NCI-H187 treated with DMSO at 0.1 percent for 48 hours (cell line): ENCODE data around the gene ANKS4B.
"Not testable (repeated sequence)": the region's sequence is repeated elsewhere in the genome, so short reads cannot be mapped to it uniquely, and the experiment has no call there.

Source experiments
- DNase-seq: peaks from one replicate; lab custom pipeline; 2025; lab: John Stamatoyannopoulos, UW

The ANKS4B gene

DNA sequence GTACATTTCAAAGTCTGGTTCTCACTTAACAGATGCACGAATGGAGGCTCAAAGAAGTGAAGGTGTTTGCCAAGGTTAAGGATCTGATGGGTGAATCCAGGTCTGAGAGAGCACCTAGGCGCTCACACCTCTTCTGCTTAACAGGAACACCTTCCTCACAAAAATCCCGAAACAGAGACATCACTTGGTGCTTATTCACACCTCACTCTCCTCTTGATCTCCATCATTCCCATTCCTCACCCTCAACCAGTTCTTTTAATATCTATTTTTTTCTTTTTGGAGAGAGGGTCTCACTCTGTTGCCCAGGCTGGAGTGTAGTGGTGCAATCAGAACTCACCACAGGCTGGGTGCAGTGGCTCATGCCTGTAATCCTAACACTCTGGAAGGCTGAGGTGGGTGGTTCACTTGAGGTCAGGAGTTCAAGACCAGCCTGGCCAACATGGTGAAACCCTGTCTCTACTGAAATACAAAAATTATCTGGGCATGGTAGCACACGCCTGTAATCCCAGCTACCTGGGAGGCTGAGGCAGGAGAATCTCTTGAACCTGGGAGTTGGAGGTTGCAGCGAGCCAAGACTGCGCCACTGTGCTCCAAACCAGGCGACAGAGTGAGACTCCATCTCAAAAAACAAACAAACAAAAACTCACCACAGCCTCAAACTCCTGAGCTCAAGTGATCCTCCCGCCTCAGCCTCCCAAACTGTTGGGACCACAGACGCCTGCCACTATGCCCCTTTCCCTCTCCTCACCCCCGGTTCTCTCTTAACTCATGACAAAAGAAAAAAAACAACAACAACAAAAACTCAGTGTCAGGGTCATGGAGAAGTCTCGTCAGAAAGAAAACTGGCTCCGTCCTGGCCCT lies 29.5 kb downstream of the ANKS4B start:
- no peak for DNase-seq

DNA sequence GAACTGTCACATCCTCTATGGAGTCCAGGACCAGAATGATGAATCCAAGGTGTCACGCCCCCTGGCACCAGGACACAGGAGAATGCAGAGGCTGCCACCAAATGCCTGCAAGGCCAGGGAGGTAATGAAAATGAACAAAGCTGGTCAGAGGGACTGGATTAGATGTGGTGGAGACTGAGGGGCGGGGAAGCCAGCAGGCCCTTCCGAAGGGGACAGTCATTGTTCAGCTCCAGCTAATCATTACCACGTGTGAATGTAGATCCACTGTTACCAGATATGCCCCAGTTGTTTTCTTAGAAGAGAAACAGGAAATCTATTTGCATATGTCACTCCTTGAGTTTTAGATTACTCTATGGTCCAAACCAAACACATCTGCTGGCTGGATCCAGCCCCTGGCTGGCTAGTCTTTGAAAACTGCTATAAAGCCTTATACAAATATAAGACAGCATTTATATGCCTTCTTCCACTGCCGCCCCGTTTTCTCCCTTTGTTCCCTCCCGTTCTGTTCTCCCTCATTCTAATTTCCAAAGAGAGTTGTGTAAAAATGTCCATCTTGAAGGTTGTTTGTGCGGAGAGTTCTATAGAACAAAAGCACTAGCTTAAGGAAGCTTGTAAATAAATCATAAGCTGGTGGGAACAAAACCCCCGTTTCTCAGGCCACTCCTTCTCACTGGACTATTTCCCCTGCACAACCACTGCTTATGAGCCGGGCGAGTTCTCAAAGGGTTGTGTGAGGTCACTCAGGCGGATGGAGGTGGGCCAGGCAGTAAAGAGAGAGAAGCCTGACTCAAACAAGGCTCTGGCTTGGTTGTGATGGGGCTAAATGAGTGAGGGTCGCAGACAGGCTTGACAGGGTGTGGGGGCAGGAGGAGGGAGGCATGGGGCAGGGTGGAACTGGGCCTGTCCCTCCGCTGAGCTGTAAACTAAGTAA lies 30.4 kb downstream of the ANKS4B start:
- no peak for DNase-seq

DNA sequence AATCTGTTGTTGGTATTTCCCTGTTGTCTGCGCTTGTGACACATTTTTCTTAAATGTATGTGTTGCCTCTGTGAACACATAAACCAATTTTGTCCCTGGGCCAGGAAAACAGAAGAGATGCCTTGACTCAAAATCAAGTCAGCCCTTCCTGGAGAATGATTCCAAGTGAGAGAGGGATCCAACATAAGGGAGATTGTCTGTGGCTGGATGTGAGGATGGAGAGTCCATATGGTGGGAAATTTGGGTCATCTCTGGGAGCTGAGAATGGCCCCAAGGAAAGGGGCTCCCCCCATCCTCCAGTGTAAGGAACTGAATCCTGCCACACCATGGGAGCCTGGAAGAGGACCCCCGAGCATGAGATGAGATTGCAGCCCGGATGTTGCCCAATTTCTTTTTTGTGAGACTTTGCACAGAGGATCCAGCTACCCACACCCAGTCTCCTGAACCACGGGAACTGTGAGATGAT lies 31.1 kb downstream of the ANKS4B start:
- no peak for DNase-seq

DNA sequence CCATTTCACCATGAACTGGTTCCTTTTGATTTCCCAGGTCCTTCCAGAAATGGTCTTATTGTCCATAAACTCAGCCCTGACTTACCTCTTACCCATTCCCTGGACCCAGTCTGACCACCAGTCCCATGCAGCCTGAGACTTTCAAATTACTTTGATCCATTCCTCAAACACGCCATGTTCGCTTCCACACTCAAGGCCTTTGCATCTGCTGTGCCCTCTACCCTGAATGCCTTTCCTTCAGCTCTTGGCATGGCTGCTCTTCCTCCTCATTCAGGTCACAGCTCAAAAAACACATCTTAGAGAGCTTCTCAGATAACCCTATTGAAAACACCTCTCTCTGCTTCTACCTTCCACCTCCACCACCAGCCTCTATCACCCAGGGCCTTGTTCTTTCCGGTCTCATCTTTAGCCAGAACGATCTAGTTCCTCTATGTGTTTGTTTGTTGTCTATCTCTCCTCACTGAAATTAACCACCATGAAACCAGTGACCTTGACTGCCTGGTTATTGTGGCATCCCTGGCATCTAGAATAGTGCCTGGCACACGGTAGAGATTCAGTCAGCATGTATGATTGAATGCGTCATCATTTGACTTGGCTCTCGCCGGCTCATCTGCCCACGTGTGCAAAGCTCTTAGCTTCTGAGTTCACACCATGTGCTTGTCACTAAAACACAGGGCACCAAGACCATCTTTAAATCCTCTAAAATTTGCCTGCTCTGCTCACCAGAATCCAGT lies 31.8 kb downstream of the ANKS4B start:
- no peak for DNase-seq

DNA sequence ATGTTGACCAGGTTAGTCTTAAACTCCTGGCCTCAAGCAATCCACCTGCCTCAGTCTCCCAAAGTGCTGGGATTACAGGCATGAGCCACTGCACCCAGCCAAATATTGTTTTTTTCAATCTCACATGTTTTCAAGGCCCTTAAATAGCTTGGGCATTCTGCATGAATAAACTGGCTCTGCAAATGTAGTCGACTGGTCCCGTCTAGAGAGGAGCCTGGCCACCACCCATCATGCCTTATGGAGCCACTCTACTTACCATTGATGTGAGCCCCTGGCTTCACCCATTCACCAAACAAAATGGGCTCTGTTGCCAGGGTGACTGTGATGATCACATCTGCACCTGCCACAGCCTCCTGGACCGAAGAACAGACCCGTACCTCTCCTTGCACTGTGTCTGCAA lies 33.8 kb downstream of the ANKS4B start:
- DNase-seq = no peak

DNA sequence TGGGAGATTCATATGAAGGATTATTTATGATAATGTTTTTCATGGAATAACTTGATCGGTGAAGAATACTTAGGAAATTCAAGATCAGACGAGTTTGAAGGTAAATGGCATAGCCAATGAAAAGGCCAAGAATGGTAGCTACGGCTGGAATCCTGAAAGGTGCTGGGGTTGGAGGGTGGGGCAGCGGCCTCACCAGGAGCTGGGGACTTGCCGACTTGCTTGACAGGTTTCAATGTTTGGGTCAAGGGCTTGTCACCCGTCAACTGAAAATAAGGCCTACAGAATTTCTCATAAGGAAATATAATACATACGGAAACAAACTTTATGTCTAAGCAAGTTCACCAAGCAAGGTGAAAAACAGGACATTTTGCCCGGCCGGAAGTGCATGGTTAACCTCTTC lies 34.7 kb downstream of the ANKS4B start:
- DNase-seq = no peak

DNA sequence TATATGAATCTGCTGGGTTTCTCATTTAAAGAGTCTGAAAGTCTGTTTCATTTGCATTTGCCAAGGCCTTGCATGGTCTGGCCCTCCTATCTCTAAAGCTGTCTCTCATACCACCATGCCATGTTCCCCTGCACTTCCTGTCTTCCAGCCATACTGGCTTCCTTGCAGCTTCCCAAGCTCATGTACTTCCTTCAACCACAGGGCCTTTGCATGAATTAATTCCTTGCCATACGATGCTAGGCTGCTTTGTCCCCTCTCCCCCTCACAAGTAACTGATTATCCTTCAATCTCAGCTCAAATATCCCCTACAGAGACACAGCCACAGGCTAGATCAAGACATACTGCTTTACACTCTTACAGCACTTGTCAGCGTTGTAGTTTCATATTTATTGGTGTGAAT lies 38.8 kb downstream of the ANKS4B start:
- no peak for DNase-seq

DNA sequence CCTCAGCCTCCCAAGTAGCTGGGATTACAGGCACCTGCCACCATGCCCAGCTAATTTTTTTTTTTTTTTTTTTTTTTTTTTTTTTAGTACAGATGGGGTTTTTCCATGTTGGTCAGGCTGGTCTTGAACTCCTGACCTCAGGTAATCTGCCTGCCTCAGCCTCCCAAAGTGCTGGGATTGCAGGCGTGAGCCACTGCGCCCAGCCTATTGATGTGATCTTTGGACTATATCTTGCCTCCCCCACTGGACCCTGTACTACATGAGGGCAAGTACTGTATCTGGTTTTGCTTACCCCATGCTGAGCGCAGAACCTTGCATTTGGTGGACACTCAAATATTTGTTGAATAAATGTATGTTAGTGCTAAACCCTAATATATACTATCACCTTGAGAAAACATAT lies 39.3 kb downstream of the ANKS4B start:
- not testable (repeated sequence) for DNase-seq

DNA sequence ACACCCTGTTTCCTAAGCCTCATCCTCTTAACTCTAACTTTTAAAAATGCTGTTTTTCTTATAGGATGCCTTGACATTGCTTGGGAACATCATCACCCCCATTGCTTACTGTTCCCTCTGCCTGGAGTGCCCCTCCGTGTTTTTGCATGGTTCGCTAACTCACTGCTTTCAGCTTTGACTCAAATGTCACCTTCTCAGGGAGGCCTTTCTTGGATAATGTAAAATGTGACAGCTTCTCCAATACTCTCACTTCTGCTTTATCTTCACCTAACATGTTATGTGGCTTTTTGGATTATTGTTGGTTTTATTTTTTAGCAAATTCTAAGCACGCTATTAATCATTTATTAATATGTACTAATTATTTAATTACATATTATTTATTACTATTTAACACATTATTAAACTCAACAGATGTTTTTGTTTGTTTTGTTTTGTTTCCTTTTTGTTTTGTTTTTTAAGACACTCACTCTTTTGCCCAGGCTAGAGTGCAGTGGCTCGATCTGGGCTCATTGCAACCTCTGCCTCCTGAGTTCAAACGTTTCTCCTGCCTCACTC lies 40.8 kb downstream of the ANKS4B start:
- no peak for DNase-seq

DNA sequence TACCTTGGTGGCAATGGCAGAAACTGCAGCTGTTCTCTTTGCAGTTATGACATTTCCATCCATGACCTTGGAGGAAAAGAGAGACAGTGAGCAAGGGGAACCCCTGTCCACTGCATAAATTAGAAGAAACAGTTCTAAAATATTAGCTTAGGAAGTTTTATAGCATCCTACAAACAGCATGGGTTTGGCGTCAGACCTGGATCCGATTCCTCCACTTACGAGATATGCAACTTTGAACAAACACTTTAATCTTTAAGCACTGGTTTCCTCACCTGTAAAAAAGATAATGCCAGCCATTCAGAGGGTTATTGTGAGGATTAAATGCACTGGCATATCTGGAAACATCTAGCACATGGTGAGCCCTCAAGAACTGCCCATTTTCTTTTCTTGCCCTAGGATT lies 42.0 kb downstream of the ANKS4B start:
- no peak for DNase-seq

DNA sequence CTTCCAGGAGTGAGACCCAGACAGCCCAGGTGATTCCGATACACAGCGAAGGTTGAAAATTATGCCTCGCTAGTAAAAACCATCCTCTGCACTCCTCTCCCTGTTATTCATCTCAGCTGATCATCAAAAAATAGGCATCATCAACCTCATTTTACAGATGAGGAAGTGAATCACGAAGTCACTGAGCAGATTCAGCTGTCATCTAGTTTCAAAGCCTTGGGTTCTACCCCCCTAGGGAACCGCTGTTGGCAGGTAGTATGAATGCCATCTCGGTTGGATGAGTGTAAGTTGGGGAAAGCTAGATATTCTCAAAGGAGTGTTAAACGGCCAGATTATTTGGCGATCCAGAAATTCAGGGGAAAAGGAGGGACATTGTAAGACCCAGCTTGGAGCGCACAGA lies 42.6 kb downstream of the ANKS4B start:
- DNase-seq = no peak

DNA sequence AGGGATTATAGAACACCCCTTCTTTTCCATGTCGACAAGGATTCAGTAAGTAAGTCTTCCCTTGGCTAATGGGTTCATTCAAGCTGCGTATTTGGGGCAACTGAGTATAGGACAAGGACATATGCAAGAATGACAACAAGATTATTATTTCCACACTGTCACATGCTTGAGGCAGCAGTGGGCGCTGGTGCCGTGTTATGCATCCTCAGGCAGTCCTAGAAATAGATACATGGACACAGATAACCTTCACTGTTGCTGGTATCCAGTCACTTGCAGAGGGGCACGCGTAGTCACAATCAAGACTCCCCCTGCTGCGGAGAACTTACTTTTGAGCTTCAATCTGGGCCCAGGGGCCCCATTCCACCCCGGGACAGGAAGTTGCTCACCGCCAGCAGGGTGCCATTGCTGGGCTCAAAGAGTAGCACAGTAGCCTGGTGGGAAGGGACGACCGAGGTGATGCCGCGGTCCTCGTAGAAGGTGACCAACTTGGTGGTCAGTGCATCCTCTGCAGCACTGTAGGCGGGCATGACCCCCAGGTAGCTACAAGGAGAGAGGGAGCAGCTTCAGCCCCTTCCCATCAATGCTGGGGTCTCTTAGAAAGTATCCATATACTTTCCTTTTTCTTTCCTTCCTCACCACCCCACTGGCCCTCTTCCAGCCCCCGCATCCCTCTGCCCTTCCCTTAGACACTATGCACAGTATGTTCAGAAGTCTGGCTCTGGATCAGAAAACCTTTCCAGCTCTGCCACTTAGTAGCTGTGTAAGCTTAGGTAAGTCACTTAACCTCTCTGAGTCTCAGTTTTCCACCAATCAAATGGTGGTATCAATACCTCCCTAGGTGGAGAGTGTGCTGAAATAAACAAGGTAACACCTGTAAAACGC lies 43.8 kb downstream of the ANKS4B start:
- DNase-seq = no peak

DNA sequence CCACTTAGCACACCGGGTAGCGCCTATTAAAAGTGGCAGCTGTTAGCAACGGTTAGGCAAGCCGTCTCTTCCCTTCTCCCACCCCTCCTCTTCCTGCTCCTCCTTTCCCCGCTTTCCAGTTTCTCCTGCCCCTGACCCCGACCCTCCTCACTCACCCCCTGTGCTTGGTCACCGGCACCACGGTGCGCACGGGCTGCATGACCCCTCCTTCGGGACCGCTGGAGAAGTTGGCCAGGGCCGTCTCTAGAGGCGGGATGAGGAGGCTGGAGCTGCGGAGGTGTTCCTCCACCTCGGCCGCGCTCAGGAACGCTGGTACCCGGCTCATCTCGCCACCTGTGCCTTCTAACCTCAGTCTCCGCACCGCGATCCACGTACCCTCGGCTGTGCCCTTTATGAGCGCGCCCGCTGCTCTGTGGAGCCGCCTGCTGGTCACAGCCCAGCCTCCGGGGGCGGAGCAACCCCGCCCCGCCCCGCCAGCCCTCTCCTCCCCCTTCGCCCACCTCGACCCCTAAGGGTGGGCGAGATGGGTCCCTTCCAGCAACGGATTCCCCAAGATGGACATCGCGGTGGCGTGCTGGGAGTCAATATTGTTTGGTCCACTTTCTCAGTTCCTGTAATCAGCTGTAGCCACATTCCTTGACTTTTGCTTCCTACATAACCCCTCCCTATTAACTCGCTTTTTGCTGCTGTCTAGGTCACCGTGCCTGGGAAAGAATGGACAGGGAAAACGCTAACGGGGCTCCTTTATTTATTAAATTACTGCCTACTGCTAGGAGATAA lies 44.6 kb downstream of the ANKS4B start, which contains the start of gene CRYM:
Gene CRYM (minus strand): TSS at position 364 of the 780 bp plus-strand sequence. CDS start 39 bp downstream, at position 325.
- DNase-seq = no peak

DNA sequence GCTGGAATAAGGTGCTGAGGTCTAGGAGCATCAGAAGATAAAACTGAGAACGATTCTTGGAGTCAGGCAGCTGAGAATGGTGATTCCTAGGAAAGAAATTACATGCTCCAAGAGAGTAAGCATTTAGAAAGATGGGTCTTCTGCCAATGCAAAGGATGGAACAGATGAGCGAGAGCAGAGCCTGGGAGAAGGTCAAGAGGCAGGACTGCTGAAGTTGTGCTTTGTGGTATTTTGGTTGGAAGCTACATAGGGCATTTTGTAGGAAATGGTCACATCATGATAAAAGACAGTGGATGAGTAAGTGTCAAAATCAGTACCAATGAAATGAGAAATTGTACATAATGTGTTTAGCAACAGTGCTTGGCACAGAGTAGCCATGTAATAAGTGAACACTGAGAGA lies 46.0 kb downstream of the ANKS4B start:
- DNase-seq = no peak

DNA sequence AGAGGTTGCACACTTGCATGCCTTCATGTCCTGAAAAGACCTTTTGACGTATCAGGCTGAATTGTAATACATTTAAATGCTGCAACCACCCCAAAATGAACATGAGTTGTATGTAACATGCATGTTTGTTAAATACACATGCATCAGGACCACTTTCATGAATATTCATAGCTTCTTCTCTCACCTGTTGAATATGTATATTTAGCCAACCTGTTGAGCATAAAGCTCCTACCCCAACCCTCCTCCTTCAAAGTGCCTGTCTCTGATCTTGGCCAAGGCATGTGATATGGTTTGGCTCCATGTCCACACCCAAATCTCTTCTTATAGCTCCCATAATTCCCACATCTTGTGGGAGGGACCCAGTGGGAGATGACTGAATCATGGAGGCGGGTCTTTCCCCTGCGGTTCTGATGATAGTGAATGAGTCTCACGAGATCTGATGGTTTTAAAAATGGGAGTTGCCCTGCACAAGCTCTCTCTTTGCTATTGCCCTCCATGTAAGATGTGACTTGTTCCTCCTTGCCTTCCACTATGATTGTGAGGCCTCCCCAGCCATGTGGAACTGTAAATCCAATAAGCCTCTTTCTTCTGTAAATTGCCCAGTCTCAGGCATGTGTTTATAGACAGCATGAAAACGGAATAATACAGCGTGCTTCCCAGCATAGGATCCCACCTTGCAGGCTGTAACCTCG lies 48.3 kb downstream of the ANKS4B start:
- DNase-seq = no peak

DNA sequence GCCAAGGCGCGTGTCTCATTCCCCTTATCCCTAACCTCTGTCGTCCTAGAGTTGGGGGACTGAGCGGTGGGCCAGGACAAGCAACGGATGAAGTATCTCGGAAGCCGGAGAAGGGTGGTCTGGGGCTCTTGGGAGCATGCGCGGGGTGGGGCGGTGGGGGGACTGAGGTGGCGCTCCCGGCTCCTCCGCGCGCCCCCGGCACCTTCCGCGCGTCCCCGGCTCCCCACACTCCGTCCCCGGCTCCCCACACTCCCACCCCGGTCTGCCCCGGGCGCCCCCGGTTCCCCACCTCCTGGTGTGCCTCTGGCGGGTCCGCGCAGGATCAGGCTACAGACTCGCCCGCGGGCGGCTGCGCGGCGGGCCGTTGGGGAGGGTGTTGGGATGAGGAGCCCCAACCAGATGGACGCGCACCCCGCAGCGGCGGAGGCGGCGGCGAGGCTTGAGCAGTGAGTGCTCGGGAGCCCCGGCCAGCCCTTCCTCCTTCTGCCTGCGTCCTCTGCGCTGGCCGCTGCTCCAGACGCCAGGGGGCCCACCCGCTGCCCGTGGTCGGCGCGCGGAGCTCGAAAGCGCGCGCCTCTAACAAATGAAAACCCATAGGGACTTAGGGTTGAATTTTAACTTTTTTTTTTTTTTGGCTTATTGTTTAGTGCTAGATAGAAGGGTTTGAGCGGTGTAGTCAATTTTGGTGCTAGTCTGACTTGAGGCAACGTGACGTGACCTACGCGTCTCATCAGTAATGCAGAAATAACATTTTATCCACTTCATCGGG lies 50.2 kb downstream of the ANKS4B start:
- DNase-seq = no peak

DNA sequence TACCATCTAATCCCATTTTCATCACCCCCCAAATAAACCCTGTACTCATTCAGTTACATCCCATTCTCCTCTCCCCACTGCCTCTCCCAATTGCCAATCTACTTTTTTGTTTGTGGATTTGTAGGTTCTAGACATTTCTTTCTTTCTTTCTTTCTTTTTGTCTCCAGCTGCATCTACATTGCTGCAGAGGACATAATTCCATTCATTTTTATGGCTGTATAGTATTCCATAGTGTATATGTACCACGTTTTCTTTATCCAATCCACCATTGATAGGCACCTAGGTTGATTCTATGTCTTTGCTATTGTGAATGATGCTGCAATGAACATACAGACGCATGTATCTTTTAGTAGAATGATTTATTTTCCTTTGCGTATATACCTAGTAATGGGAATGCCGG lies 50.9 kb downstream of the ANKS4B start:
- DNase-seq = no peak

DNA sequence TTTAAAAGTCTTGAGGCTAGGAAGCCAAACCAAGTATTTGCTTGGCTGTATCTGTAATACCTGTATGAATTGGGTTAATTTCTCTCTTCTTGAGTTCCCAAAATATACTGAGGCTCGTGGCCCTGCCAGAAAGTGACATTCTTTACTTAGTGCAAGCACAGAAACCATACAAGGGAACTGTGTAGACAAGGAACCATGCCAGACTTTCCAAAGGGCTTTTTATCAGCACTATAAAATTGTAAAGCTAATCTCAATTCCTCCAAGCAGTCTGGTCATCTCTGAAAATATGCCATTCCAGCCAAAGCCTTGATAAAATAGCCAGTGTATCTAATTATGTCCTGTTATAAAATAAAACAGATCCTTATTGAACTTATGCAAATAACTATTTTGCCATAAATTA lies 51.8 kb downstream of the ANKS4B start:
- DNase-seq = no peak

DNA sequence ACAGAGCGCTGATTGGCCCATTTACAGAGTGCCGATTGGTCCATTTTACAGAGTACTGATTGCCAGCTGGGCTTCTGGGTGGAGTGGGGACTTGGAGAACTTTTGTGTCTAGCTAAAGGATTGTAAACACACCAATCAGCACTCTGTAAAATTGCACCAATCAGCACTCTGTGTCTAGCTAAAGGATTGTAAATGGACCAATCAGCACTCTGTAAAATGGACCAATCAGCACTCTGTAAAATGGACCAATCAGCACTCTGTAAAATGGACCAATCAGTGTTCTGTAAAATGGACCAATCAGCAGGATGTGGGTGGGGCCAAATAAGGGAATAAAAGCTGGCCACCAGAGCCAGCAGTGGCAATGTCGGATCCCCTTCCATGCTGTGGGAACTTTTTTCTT lies 56.3 kb downstream of the ANKS4B start:
- DNase-seq = not testable (repeated sequence)
